ENCODE data around the gene FRY.

The FRY gene

DNA sequence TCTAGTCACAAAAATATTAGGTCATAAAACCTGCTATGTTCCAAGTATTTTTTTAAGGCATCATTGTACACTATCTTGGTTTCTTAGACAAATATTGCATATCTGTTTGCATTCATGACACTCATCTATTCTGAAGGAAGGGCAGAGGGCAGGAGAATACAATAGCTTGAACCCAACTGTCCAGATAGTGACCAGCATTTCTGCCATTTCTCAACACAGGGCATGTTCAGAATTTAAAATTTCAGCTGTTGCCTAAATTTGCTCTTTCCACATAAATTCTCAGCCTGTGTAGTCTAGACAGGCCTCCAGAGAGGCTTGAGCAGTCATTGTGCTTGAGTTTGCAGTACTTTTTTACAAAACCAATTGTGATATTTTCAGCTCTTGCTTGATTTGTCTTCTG is 164.1 kb downstream of the FRY start:
- POLR2A ChIA-PET: no interaction called here
- TF ChIP-seq, protein P1, sequence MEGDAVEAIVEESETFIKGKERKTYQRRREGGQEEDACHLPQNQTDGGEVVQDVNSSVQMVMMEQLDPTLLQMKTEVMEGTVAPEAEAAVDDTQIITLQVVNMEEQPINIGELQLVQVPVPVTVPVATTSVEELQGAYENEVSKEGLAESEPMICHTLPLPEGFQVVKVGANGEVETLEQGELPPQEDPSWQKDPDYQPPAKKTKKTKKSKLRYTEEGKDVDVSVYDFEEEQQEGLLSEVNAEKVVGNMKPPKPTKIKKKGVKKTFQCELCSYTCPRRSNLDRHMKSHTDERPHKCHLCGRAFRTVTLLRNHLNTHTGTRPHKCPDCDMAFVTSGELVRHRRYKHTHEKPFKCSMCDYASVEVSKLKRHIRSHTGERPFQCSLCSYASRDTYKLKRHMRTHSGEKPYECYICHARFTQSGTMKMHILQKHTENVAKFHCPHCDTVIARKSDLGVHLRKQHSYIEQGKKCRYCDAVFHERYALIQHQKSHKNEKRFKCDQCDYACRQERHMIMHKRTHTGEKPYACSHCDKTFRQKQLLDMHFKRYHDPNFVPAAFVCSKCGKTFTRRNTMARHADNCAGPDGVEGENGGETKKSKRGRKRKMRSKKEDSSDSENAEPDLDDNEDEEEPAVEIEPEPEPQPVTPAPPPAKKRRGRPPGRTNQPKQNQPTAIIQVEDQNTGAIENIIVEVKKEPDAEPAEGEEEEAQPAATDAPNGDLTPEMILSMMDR (IDR thresholded peaks at IDR 0.05; ENCODE audit: control extremely low read depth, extremely low read depth, low read depth, missing control alignments): no peak
- CTCF ChIA-PET: interaction anchor here (1.5 kb wide), 1 partner anchor 286 kb away, joined by 3 read pairs; no protein-coding TSS in a partner anchor
- DNase-seq (ENCODE audit: extremely low spot score): no peak

DNA sequence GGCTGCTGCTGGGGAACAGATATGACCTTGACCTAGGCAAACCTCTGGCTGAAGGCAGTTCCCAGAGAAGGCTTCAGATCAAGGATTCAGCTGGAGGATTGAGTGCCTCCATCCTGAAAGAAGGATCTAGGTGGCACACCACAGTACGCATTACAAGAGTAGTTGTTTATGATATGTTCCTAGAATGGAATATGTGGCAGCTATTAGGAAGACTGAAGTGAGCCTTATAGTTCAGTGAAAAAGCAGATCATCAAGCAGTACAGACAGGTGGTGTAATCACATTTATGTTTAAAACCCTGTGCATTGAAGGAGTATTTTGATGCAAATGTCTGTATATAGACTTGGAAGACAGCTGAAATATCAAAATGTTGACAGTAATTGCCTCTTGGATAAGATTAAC is 167.6 kb downstream of the FRY start:
- CTCF ChIA-PET: interaction anchor here (1.5 to 1.8 kb wide), 2 partner anchors 9 to 17 kb away, joined by 3 to 6 read pairs; no protein-coding TSS in a partner anchor
- TF ChIP-seq, protein P1 (IDR thresholded peaks at IDR 0.05; ENCODE audit: control extremely low read depth, extremely low read depth, low read depth, missing control alignments): no peak
- no peak for DNase-seq (ENCODE audit: extremely low spot score)
- POLR2A ChIA-PET: no interaction called here

DNA sequence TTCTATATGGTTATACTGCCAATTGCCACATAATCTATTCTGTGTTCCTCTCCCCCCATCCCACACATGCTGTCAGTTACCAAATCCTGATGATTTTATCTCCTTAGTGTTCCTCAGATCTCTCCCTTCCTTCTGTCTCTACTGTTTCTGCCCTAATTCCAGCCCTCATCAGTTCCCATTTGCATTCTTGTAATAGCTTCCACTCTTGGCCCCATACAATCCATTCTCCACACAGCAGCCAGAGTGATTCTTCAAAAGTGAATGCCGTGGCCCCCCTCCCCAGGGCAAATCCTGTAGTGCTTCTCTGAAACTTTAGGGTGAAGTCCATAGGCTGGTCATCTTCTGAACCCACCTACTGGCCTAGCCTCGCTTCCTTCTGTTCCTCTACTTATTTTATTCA is 169.2 kb downstream of the FRY start:
- TF ChIP-seq, protein P1 (IDR thresholded peaks at IDR 0.05; ENCODE audit: control extremely low read depth, extremely low read depth, low read depth, missing control alignments): no peak
- no peak for DNase-seq (ENCODE audit: extremely low spot score)
- POLR2A ChIA-PET: no interaction called here
- CTCF ChIA-PET: no interaction called here

DNA sequence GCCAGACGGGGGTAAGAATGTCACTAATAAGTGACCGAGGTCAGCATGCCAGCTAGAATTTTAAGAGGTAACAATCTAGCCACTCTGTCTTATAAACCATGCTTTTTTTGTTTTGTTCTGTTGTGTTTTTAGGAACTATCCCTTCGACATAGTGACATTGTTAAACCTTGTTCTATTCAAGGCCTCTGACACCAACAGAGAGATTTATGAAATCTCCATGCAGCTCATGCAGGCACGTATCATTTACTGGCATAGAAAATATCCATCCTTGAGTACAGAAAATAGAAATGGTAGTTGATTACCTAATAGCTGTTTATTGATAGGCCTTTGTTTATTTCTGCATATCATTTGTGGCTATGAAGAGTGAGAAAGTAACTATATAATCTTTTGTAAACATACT is 170.2 kb downstream of the FRY start:
- POLR2A ChIA-PET: no interaction called here
- CTCF ChIA-PET: interaction anchor here (1.5 kb wide), 1 partner anchor 8 kb away, joined by 5 read pairs; no protein-coding TSS in a partner anchor
- TF ChIP-seq, protein P1 (IDR thresholded peaks at IDR 0.05; ENCODE audit: control extremely low read depth, extremely low read depth, low read depth, missing control alignments): no peak
- DNase-seq (ENCODE audit: extremely low spot score): no peak

DNA sequence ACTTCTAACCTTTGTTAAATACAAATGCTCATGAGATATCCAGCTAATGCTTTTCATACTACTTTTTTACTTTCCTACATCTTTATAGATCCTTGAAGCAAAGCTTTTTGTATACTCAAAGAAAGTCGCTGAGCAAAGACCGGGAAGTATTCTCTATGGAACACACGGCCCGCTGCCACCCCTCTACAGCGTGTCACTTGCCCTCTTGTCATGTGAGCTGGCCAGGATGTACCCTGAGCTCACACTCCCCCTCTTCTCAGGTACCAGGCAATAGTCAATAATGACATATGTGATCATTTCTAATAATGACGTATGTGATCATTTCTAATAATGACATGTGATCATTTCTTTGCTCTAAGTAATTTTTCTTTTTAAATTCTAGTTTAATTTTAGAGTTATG is 170.7 kb downstream of the FRY start:
- DNase-seq (ENCODE audit: extremely low spot score): no peak
- TF ChIP-seq, protein P1 (IDR thresholded peaks at IDR 0.05; ENCODE audit: control extremely low read depth, extremely low read depth, low read depth, missing control alignments): no peak
- CTCF ChIA-PET: interaction anchor here (1.3 to 1.7 kb wide), 3 partner anchors 9 to 44 kb away, joined by 5 to 6 read pairs (median 5); no protein-coding TSS in a partner anchor
- POLR2A ChIA-PET: no interaction called here

DNA sequence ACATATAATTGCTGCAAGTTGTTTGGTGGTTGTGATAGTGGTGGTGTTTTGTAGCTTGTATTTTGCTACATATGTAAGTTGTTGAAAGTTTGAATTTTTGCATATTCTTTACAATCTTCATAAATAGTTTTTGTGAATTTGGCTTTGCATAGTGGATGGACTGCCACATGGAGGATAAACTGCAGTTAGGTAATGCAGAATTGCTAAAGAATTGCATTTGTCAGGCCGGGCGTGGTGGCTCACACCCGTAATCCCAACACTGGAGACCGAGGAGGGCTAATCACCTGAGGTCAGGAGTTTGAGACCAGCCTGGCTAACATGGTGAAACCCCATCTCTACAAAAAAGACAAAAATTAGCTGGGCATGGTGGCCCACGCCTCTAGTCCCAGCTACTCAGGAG is 171.6 kb downstream of the FRY start:
- CTCF ChIA-PET: interaction anchor here (1.0 to 1.7 kb wide), 6 partner anchors 8 to 43 kb away, joined by 3 to 6 read pairs (median 4); no protein-coding TSS in a partner anchor

More for the DNA sequence above, 171.6 kb downstream of the FRY start:
- TF ChIP-seq, protein P1 (IDR thresholded peaks at IDR 0.05; ENCODE audit: control extremely low read depth, extremely low read depth, low read depth, missing control alignments): no peak
- POLR2A ChIA-PET: no interaction called here
- no peak for DNase-seq (ENCODE audit: extremely low spot score)

All from GM10248 (cell line).